OCI-M1 (cell line): ENCODE data around the gene KRT16.
"Not testable (repeated sequence)": the region's sequence is repeated elsewhere in the genome, so short reads cannot be mapped to it uniquely, and the experiment has no call there.

Experiments
- DNase-seq: peaks from one replicate; lab custom pipeline; 2025; lab: John Stamatoyannopoulos, UW

KRT16 gene

DNA sequence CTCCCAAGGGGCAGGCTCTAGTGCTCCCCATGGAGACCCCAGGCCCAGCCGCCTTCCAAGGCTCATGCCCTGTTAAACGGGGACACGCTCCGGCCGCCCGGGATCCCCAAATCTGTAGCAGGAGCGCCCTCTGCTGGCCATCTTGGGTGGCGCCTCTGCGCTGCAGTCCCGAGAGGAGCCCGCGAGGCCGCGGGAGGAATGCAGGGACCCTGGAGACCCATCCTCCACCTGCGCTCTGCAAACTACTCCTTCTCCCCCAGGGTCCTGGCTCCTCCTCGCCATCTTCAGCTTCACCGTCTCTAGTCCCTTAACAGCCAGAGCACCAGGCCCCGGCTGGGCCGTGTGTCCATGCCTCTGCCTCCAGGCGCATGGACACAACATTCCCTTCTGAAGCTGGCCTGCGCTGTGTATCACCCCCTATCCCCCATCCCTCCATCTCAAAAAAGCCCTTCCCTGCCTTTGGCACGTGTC is 35.4 kb upstream of the KRT16 start:
- peak; percentile 88 for DNase-seq

DNA sequence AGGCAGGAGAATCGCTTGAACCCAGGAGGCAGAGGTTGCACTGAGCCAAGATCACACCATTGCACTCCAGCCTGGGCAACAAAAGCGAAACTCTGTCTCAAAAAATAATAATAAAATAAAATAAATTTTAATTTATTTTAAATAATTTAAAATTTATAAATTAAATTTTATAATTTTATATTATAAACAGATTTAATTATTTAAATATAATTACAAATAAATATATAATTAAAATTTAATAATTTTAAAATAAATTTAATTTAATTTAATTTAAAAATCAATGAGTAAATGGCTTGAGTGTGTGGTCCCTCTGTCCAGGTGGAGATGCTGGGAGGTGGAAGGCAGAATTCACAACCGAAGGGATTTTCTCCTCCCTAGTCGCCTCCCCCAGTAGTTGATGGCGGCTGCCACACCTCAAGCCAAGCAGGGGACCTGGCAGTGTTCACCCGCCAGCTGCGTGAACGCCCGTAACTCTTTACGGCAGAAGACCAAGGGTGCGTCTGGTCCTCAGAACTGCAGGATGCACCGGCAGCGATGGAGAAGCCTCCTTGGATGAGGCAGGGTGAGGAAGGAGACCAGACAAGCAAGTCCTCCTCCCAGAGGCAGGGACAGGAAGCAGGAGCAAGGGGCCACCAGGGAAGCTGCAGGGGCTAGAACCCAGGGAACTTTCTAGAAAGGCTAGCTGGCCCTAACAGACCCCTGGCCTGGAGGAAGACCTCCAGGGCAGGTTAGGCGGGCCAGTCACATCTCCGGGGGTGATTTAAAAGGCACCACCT is 34.7 kb upstream of the KRT16 start:
- no peak for DNase-seq

DNA sequence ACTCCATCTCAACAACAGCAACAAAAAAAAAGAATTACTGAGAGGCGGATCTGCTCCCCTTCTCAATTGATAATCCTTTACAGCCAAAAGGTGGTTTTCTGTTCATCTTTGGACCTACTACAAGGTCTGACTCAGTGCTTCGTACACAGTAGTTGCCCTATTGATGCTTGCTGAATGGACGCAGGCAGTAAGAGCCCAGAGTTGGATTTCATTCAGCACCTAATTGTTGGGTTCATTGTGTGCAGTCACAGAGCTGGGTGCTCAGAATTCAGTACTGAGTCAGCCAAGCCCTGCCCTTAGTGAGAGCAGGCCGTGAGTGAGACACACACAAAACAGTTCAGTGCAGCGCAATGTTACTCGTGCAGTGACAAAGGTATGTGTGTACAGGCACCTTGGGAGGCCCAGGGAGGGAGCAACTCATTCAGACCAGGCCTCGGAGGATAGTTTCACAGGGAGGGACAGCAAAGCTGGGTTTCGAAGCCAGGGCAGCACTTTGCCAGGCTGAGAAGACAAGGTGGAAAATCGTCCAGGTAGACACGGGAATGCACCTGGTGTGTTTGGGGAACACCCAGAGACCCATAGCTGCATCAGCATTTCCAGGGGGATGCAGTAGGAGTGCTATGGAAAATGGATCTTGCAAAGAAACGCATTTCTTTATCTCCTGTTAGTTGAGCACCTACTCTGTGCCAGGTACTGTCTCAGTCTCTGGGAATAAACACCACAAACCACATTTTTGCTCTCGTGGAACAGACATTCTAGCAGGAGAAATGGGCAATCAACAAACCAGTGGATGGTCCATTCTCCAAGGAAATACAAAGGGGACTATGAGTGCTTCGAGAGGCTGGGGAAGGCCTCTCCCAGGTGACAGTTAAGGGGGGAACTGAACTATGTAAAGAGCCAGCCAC is 29.9 kb upstream of the KRT16 start:
- DNase-seq = no peak

DNA sequence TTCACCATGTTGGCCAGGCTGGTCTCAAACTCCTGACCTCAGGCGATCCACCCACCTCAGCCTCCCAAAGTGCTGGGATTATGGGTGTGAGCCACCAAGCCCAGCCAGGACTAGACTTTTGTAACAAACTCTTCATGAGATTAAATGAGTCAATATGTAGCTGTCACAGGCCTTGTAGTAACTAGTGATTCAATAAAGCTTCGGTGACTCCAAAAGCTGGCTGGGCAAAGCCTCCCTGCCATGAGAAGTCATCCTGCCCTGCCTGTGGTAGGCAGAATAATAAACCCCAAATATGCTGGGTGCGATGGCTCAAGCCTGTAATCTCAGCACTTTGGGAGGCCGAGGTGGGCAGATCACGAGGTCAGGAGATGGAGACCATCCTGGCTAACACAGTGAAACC is 28.0 kb upstream of the KRT16 start:
- DNase-seq = not testable (repeated sequence)

DNA sequence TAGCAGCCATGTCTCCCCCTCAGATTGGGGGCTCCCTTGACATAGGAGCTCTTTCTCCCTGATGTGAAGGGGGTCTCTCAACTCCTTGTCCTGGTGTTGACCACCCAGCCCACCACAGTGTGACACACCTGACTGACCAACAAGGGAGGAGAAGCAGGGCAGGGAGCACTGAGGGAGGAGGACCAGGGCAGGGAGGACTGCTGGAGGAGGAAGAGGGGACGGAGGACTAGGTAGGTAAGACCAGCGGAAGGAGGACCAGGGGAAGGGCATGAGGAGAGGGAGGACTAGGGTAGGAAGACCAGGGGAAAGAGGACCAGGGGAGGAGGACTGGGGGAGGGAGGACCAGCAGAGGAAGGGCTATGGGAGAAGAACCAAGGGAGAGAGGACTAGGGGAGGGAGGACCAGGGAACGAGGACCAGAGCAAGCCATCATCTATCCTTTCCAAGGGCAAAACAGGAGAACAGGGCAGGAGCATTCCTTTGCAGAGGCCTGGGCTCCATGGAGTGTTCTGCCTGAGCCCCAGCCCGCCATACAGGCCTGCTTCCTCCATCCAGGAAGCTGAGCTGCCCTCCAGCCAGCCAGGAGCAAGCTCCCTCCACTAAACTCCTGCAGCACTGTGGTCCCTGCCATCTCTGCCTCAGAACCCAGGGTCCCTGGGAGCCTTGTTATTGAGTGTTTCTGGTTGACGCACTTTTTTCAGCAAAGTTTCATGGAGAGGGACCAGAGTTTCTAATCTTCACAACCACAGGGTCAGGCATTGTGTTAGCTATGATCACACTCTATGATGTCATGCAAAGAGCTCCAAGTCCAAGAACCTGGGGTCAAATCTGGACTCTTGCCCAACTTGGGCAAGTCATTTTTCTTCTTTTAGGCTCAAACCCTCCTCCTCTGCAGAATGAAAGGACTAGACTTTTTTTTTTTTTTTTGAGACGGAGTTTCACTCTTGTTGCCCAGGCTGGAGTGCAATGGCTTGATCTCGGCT is 27.2 kb upstream of the KRT16 start:
- DNase-seq = no peak

DNA sequence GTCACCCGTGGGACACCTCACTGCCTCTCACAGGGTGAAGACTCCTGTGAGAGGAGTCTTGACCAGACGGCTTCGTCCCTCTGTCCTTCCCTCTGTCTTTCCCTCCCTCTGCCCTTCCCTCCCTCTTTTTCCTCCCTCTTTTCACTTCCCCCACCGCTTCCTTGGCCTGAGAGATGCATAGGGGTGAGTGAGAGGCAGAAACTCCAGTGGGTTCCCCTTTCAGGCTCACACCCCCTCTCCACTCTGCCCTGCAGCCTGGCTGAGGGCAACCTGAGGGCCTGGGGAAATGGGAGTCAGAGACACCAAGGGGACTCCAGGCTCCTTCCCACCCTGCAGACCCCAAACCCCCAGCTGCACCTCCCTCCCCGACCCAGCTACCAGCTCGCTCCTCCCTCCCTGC is 26.4 kb upstream of the KRT16 start:
- DNase-seq = no peak

DNA sequence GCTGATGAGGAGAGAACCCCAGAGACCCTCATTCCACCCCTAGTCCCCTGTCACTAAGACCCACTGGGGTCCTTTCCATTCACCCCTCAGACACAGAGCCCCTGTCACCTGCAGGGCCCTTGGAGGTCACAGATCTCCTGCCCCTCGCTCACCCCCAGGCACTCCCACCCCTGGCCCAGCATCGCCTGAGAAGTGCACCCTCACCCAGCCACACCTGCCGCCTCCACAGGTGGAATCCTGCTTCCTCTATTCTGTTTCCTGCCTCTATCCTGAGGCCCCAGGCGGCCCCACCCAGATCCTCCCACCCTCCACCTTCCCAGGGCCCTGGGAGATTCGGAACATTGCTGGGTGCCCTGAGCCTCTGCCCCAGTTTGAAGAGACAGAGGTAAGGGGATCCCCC is 25.6 kb upstream of the KRT16 start:
- no peak for DNase-seq

DNA sequence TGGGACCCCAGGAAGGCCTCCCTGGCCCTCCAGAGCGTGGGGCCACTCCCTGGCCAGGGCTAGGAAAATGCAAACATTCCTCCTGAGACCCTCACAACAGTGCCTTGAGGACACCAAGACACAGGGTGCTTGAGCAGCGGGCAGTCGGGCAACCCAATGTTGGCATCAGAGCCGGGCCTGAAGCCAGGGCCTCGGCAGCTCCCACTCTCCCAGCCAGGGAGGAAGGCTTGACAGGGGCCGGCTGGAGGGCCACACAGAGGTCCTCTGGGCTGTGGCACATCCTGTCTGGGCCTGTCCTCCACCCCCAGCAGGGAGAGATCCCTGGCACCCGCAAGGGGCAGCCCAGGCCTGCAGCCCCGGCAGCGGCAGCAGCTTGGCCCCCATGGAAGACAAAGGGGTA is 24.1 kb upstream of the KRT16 start:
- DNase-seq = no peak

DNA sequence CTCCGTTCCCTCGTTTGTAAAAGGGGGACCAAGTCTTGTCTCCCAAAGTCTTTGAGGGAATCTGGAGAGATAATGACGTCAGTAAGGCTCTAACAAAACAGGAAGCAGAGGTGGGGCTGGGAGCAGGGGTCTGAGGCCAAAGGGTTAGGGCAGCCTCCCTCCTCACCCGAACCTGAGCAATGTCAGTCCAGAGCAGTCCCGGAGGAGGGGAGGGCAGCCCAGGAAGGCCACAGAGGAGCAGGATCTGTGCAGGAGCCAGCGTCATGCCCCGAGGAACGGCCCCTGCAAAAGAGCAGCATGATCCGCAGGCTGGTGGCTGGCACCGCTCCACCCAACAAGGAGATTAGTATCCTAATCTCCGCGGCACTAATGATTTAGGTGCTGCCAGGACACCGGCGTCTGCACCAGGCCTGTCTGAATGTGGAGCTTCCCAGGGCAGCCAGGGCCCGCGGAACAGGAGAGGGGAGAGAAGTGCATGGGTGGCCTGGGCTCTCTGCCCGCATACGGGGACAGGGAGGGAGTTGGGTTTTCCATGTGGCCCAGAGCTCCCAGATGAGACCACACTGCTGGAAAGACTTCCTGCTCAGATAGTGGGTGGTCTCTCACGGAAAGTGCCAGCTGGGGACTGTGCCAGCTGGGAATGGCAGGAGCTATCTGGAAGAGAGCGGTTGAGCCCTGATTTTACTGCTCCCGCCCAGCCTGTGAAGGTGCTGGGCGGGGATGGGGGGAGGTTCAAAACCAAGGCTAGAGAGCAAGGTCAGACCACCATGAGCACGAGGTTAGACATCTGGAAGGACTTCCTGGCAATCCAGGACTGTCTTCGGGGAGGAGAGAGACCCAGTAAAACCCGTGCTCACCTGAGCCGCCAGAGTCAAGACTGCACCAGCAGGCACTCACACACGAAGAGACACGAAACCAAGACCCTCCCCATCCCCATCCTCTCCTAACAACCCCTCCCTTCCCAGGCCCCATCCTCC is 22.8 kb upstream of the KRT16 start:
- DNase-seq = no peak

DNA sequence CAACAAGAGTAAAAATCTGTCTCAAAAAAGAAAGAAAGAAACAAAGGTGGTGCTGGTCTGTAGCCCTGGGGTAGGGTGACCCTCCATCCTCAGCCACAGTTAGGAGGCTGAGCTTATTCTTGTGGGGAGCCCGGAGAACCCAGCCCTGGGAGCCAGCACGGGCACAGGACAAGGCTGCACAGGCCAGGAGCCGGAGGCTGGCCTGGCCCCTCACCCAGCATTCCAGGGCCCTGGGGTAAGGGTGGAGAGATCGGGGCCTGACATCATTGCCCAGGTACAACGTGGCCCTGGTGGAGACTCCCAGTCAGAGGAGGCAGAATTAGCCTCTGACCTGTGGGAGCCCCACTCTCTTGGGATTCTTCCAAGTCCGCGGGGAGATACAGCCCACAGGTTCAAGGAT is 22.1 kb upstream of the KRT16 start:
- DNase-seq = no peak

DNA sequence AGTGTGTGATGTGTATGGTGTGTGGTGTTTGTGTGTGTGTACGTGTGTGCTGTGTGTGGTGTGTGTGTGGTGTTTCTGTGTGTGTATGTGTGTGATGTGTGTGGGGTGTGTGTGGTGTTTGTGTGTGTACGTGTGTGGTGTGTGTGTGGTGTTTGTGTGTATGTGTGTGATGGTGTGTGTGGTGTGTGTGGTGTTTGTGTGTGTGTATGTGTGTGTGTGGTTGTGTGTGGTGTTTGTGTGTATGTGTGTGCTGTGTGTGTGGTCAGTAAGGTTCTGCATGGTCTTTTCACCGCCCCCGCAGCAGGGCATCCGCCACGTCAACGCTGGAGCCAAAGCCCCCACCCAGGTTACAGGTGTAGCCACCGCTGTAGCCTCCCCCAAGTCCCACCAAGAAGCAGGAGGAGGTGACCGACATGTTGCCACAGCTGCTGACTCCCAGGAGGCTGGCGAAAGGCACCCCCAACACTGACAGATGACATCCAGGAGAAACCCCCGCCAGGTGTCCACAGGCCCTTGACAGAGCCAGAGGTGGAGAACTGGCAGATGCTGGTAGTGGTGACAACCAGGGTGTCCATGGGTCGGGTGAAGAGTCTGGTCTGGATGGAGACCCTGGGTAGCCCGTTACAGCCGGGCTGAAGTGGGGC is 21.1 kb upstream of the KRT16 start:
- DNase-seq = no peak

DNA sequence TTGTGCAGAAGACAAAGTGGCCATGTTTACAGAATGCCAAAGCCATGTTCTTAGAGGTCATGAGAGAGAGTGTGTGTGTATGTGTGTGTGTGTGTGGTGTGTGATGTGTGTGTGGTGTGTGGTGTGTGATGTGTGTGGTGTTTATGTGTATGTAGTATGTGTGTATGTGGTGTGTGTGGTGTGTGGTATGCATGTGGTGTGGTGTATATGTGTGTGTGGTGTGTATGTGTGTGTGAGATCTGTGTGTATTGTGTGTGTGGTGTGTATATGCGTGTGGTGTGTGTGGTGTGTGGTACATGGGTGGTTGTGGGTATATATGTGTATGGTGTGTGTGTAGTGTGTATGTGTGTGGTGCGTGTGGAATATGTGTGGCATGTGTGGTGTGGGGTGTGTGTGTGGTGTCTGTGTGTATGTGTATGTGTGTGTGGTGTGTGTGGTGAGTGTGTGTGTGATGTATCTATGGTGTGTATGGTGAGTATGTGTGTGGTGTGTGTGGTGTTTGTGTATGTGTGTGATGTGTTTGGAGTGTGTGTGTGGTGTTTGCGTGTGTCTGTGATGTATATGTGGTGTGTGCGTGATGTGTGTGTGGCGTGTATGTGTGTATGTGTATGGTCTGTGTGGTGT is 20.0 kb upstream of the KRT16 start:
- no peak for DNase-seq

DNA sequence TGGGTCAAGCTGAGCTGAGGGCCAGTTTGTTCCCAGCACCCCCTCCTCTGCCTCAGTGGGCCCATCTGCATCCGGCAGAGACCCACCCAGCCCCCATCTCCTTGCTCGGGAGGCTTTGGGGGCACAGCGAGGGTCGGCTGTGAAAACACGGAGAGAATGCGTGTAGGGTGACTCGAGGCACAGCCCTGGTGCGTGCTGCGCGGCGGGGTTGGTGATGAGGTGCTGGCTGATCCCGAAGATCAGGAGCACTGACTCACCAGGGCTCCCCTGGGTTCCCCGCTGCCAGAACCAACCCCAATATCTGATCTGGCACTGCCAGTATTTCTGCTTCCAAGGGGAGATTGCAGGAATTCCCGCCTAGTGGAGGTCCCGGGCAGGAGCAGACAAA is 19.3 kb upstream of the KRT16 start:
- no peak for DNase-seq

DNA sequence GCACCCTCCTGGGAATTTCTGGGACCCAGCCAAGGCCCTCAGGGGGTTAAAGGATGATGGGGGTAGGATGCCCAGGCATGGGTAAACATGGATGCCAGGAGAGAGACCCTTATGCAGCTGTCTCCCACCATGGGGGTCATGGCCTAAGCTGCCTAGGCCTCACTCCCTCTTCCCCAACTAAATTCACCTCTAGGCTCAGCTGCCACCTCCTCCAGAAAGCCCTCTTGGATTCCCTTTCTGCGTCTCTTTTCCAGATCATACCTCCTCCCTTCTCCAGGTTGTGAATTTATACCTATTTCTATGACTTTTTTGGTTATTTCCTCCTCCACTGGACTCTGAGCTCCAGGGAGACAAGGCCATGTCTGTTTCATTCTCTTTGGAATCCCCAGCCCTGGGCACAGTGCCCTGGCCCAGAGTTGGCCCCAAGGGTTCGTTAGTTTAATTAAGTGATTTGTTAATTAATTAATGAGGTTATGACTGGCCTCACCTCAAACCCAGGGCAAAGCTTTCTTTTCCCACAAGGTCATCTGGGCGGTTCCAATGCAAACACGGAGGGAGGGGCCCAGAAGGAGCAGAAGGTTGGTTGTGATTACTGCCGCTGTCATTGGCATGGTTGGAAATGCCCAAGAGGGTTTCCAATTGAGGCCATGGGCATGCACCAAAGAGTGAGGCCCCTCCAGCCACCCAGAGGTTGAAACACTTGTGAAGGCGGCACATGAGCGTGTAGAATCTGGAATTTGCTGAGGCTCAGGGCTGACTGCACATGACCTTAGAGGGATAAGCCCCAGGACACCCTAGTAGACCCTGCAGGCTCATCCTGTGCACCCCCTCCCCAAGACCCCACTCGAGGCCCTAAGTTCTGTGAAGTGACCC is 18.7 kb upstream of the KRT16 start:
- no peak for DNase-seq

DNA sequence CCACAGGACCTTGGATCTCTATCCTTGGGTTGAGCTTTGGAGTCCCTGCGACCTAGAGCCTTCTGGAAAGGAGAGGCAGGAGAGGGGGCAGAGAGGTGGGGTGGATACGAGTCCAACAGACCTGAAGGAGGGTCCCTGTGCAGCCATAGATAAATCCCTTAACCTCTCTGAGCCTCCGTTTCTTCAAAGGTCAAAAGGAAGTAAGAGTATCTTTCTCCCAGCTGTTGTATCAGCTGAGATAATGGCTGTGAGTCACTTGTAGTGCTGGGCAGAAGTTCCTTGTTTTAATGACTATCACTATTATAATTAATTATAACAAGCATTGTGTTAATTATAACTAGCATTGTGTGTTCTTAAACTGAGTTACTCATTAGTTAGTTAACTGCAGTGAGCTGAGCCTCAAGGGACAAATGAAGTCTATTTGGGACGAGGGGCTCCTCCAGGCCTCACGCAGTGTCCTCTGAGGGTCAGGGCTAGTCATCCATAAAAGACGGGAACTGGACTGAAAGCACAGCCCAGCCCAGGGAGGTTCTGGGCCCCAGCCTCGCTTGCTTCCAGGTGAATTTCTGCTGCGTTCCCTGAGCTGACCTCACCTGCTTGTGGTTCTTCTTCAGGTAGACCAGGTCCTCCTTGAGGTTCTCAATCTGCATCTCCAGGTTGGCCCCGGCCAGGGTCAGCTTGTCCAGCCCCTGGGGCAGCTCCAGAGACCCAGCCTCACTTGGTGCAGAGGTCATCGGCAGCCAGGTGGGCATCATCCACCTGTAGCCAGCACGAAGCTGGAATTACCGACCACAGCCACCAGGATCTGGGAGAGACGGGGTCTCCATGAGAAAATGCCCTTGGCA is 17.5 kb upstream of the KRT16 start:
- no peak for DNase-seq

DNA sequence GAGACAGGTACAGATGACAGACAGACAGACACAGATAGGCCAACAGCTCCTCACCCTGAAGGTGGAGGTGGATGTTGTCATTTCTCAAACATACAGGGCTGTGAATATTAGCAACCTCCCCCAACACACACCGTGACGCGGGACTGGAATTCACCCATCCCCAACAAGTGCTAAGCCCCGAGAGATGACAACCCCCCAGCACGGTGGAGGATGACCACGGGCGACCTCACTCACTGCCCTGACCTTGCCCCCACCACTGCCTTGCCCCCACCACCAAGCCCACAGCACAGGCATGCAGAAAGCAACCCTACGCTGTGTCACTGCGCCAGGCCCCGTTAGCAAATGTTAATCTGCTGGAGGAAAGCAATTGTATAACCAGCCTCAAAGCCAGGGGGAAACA is 16.7 kb upstream of the KRT16 start:
- no peak for DNase-seq

DNA sequence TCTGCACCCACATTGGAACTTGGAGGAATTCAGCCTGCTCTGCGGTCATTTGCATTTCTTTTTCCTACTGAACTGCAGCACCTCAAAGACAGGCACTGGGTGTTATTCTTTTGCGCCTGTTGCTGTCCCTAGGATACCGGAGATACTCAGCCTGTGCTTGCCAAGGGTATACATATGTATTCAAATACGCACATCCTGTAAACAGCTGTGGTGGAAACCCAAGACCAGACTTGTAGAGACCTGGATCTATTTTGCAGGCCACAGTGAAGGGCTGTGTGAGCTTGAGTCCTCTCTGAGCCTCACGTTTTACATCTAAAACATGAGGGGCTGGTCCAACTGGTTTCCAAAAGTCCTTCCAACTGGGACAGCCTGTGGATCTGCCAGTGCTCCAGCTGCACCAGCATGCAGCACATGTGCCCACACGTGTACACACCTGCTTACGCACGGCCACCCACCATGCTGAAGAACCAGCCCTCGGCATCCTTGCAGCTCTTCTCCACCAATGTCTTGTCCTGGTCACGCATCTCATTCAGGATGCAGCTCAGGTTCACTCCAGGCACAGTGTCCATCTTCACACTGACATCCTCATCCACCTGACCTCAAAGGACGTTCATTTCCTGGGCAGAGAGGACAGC is 16.2 kb upstream of the KRT16 start:
- DNase-seq = not testable (repeated sequence)

DNA sequence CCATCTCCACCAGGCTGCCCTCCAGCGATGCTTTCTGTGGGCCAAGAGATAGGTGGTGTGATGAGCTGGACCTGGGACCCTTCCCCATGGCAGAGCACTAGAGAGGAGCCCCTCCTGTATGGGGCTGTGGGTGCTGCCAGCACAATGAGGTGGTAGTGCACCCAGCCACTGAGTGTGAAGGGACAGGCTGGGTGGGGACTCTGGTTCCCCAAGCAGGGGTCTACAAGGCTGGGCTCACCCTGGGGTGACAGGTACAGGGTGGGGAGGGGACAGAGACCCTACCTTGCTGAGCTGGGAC is 15.5 kb upstream of the KRT16 start:
- DNase-seq = not testable (repeated sequence)
